Measurements from ENCODE around the gene CD72.

DNA sequence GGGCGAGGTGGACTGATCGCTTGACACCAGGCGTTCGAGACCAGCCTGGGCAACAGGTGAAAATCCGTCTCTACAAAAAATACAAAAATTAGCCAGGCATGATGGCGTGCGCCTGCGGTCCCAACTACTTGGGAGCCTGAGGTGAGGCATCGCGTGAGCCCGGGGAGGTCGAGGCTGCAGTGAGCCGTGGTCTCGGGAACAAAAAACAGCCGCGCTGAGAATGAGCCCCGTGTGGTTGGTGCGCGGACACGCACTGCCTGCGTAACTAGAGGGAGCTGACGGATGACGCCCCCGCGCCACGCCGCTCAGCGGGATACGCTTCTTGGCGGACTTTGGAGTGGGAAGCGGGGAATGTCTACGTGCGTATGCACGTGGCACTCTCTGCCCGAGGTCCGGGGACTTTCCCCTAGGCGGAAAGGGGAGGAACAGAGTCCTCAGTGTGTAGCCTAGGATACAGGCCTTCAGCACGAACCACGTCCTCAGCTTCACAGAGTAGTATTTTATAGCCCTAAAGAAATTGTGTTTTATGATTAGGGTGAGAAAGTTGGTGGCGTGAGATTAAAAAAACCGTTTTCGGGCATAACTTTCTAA, 39.4 kb upstream of the CD72 start, which contains the start of gene RMRP:
- TF ChIP-seq ZNF70 (CRISPR knock-in tag; IDR thresholded peaks at IDR 0.05) (no peak), TCF4 (CRISPR knock-in tag; IDR thresholded peaks at IDR 0.05; ENCODE audit: borderline replicate concordance) (no peak; the same call in 1 of the 2 replicates), ZNF565 (CRISPR knock-in tag; conservative IDR thresholded peaks at IDR 0.05; ENCODE audit: low read depth) (no peak), ARNTL (CRISPR knock-in tag; IDR thresholded peaks at IDR 0.05; ENCODE audit: borderline replicate concordance, low read depth) (no peak), ZFP30 (CRISPR knock-in tag; IDR thresholded peaks at IDR 0.05) (no peak), RARB (CRISPR knock-in tag; IDR thresholded peaks at IDR 0.05) (no peak), TOX (CRISPR knock-in tag; IDR thresholded peaks at IDR 0.05; ENCODE audit: borderline replicate concordance) (no peak), ESRRG (CRISPR knock-in tag; IDR thresholded peaks at IDR 0.05) (no peak), SNAI2 (CRISPR knock-in tag; IDR thresholded peaks at IDR 0.05) (0 out of 2 replicates have a peak, but pooled peaks have one; percentile 43), OSR1 (CRISPR knock-in tag; IDR thresholded peaks at IDR 0.05) (no peak), PPARA (CRISPR knock-in tag; IDR thresholded peaks at IDR 0.05; ENCODE audit: borderline replicate concordance) (no peak)
- TF ChIP-seq, protein P1, sequence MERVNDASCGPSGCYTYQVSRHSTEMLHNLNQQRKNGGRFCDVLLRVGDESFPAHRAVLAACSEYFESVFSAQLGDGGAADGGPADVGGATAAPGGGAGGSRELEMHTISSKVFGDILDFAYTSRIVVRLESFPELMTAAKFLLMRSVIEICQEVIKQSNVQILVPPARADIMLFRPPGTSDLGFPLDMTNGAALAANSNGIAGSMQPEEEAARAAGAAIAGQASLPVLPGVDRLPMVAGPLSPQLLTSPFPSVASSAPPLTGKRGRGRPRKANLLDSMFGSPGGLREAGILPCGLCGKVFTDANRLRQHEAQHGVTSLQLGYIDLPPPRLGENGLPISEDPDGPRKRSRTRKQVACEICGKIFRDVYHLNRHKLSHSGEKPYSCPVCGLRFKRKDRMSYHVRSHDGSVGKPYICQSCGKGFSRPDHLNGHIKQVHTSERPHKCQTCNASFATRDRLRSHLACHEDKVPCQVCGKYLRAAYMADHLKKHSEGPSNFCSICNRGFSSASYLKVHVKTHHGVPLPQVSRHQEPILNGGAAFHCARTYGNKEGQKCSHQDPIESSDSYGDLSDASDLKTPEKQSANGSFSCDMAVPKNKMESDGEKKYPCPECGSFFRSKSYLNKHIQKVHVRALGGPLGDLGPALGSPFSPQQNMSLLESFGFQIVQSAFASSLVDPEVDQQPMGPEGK (CRISPR knock-in tag; IDR thresholded peaks at IDR 0.05; ENCODE audit: borderline replicate concordance), result no peak
- TF ChIP-seq, protein P2, sequence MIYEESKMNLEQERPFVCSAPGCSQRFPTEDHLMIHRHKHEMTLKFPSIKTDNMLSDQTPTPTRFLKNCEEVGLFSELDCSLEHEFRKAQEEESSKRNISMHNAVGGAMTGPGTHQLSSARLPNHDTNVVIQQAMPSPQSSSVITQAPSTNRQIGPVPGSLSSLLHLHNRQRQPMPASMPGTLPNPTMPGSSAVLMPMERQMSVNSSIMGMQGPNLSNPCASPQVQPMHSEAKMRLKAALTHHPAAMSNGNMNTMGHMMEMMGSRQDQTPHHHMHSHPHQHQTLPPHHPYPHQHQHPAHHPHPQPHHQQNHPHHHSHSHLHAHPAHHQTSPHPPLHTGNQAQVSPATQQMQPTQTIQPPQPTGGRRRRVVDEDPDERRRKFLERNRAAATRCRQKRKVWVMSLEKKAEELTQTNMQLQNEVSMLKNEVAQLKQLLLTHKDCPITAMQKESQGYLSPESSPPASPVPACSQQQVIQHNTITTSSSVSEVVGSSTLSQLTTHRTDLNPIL (CRISPR knock-in tag; IDR thresholded peaks at IDR 0.05; ENCODE audit: low read depth), result no peak

Measured in SK-N-SH treated with all-trans-retinoic acid at 6 μM for 48 hours (cell line).